CD14-positive monocyte (primary cell): Measurements from ENCODE around the gene TXN2. TPM values are rescaled to one million over a fixed set of nuclear protein-coding genes. Genes with fewer than 3 reads are reported as not detected.
A peak's percentile ranks its signal among the peaks of the same experiment; 100 is the strongest.

Experiments used
- DNase-seq, 3 donors: peaks; one replicate each; pipeline ENCODE4 v3.0.0-alpha.2; 2011 to 2022
- H2AFZ ChIP-seq: 2 replicates; pipeline ENCODE4 v1.6.0; 2012; ENCODE audit warnings: mild to moderate bottlenecking, low read depth, low read length, inconsistent platforms; ENCODE audit not compliant: insufficient read depth, poor library complexity, severe bottlenecking
- H3K27ac ChIP-seq, 2 donors: 1 replicate in 1 of 2; 2 replicates in 1 of 2; pipeline ENCODE4 v1.5.1; 2012 to 2013; ENCODE audit warnings: low read length in 2 of 2, control low read depth in 1 of 2, inconsistent platforms in 1 of 2, low read depth in 1 of 2, mild to moderate bottlenecking in 1 of 2
- H3K27me3 ChIP-seq, 2 donors: one replicate each; pipeline versions ENCODE4 v1.6.0 to v1.6.1; 2011 to 2013; ENCODE audit warnings: low read length in 2 of 2; ENCODE audit not compliant: control insufficient read depth in 2 of 2, insufficient read depth in 2 of 2
- H3K36me3 ChIP-seq, 2 donors: replicated peaks in 1 of 2; 1 replicate in 1 of 2; 2 replicates in 1 of 2; pipeline versions ENCODE4 v1.5.1 to v1.6.1; 2012 to 2013; ENCODE audit warnings: low read length in 2 of 2, control low read depth in 1 of 2, inconsistent platforms in 1 of 2, mild to moderate bottlenecking in 1 of 2; ENCODE audit not compliant: insufficient read depth in 2 of 2, control insufficient read depth in 1 of 2
- H3K4me1 ChIP-seq, 2 donors: 1 replicate in 1 of 2; 2 replicates in 1 of 2; pipeline versions ENCODE4 v1.5.1 to v1.6.1; 2012 to 2013; ENCODE audit warnings: low read length in 2 of 2, control low read depth in 1 of 2, inconsistent platforms in 1 of 2, mild to moderate bottlenecking in 1 of 2, moderate library complexity in 1 of 2; ENCODE audit not compliant: insufficient read depth in 2 of 2, control insufficient read depth in 1 of 2
- H3K4me2 ChIP-seq: replicated peaks from 2 replicates; pipeline ENCODE3; 2012; ENCODE audit warnings: low read length, moderate library complexity, mild to moderate bottlenecking; ENCODE audit not compliant: poor library complexity, severe bottlenecking; ENCODE audit errors: extremely low read depth
- H3K4me3 ChIP-seq, 3 experiments: fragments of 200-600 bp in 1 of 3; sonication (generic) in 1 of 3; replicated peaks in 1 of 3; 1 replicate in 2 of 3; 2 replicates in 1 of 3; pipeline ENCODE4 v1.5.1; 2011 to 2013; ENCODE audit warnings: low read length in 3 of 3, mild to moderate bottlenecking in 3 of 3, control low read depth in 2 of 3, low read depth in 2 of 3, inconsistent platforms in 1 of 3, moderate library complexity in 1 of 3
- H3K79me2 ChIP-seq: 2 replicates; pipeline ENCODE4 v1.6.0; 2012; ENCODE audit warnings: mild to moderate bottlenecking, control low read depth, inconsistent platforms, low read length, moderate library complexity; ENCODE audit not compliant: insufficient read depth
- H3K9ac ChIP-seq: 2 replicates; pipeline ENCODE4 v1.6.0; 2017; ENCODE audit warnings: low read length, mild to moderate bottlenecking; ENCODE audit not compliant: insufficient read depth, poor library complexity, severe bottlenecking
- H3K9me3 ChIP-seq, 2 donors: replicated peaks in 1 of 2; 1 replicate in 1 of 2; 2 replicates in 1 of 2; pipeline versions ENCODE4 v1.5.1 to v1.6.1; 2012 to 2013; ENCODE audit warnings: low read length in 2 of 2, control low read depth in 1 of 2; ENCODE audit not compliant: control insufficient read depth in 1 of 2, insufficient read depth in 1 of 2
- H4K20me1 ChIP-seq: 2 replicates; pipeline ENCODE4 v1.6.0; 2012; ENCODE audit warnings: mild to moderate bottlenecking, low read length, control low read depth, moderate library complexity; ENCODE audit not compliant: insufficient read depth
- H3K27ac Mint-ChIP-seq, 7 donors: one replicate each; pipeline ENCODE4 v1.8.0; 2020; ENCODE audit warnings: mild to moderate bottlenecking in 7 of 7, mixed read lengths in 7 of 7, moderate library complexity in 6 of 7, inconsistent platforms in 2 of 7
- H3K27me3 Mint-ChIP-seq, 3 donors: one replicate each; pipeline ENCODE4 v1.8.0; 2021 to 2022; ENCODE audit warnings: low read depth in 3 of 3, mild to moderate bottlenecking in 3 of 3, mixed read lengths in 3 of 3, moderate library complexity in 3 of 3, inconsistent platforms in 1 of 3
- H3K36me3 Mint-ChIP-seq, 2 donors: one replicate each; pipeline ENCODE4 v1.8.0; 2020; ENCODE audit warnings: mixed read lengths in 2 of 2, inconsistent platforms in 1 of 2, mild to moderate bottlenecking in 1 of 2
- H3K4me1 Mint-ChIP-seq: one replicate; pipeline ENCODE4 v1.8.0; 2020; ENCODE audit warnings: mild to moderate bottlenecking, mixed read lengths
- H3K4me3 Mint-ChIP-seq, 2 donors: one replicate each; pipeline ENCODE4 v1.8.0; 2020; ENCODE audit warnings: mild to moderate bottlenecking in 2 of 2, mixed read lengths in 2 of 2, moderate library complexity in 1 of 2
- H3K9me3 Mint-ChIP-seq, 7 donors: one replicate each; pipeline ENCODE4 v1.8.0; 2020 to 2022; ENCODE audit warnings: mixed read lengths in 7 of 7, mild to moderate bottlenecking in 6 of 7, moderate library complexity in 6 of 7, inconsistent platforms in 2 of 7
- CTCF ChIP-seq: fragments of 200-600 bp; IDR thresholded peaks from one replicate; pipeline ENCODE4 v1.8.0; 2022; ENCODE audit warnings: antibody characterized with exemption, mild to moderate bottlenecking
- WGBS: methylation state at CpG from one replicate; pipeline ENCODE4 v1.1.5; 2013; ENCODE audit warnings: missing lambda C conversion rate; ENCODE audit not compliant: insufficient coverage; 5-methylcytosine and 5-hydroxymethylcytosine counted together
- intact Hi-C, 2 donors: fragments of 100-400 bp; cut with micrococcal nuclease; formaldehyde crosslinking; loops; one replicate each; pipeline versions ENCODE4 v1.15.0 to v1.15.1; 2023
- polyA plus RNA-seq, 3 donors: library from polyadenylated mRNA; depleted of rRNA in 1 of 3; unstranded in 2 of 3; stranded (reverse) in 1 of 3; fragments of 300-500 nt in 2 of 3; fragments of >200 nt in 1 of 3; fragmentation: Illumina TruSeq in 2 of 3; gene quantifications; 1 replicate in 2 of 3; 2 replicates in 1 of 3; pipeline ENCODE4 v1.2.3, GENCODE V29; 2012 to 2021

The TXN2 gene
- polyA plus RNA-seq, 3 donors: 79.8 to 141 (median 140) TPM

GRCh38 chr22:36480941-36481392, 473 bp downstream of the TXN2 start:
- Histone ChIP-seq H3K27ac (peak overlapping the region; percentile 94 to 96), H3K9me3 (no peaks in the 10 kb centered on the region), H3K9ac (peak overlapping the region; percentile 88), H3K36me3 (peaks cover 27 to 44% of the 10 kb centered on the region in 2 donors), H3K4me2 (peak overlapping the region; percentile 68), H3K4me1 (peaks cover 14 to 20% of the 10 kb centered on the region in 2 donors), H3K79me2 (peaks cover 35% of the 10 kb centered on the region), H3K4me3 (peak overlapping the region; percentile 79 to 88 (median 84)), H4K20me1 (no peaks in the 10 kb centered on the region), H3K27me3 (no peaks in the 10 kb centered on the region), H2AFZ (peak overlapping the region; percentile 89)
- no peak for TF ChIP-seq CTCF
- peaks cover 0 to 3% (median 0%) of the 10 kb centered on the region in 3 donors for H3K27me3 Mint-ChIP-seq
- intact Hi-C loops: loop anchor here in 1 of 2 donors (1.0 kb wide), 1 partner anchor 48 kb away; the partner anchor contains the start of gene EIF3D
- no peaks in the 10 kb centered on the region for H3K9me3 Mint-ChIP-seq
- 9% methylated on average over 7 of the region's 9 CpGs for WGBS
- H3K27ac Mint-ChIP-seq: peak overlapping the region; percentile 98 to 100 (median 99)
- peaks cover 35 to 44% of the 10 kb centered on the region in 2 donors for H3K36me3 Mint-ChIP-seq
- H3K4me1 Mint-ChIP-seq: peaks cover 10% of the 10 kb centered on the region
- DNase-seq: peak in 1 of 3 donors; percentile 64
- peak overlapping the region; percentile 87 to 93 for H3K4me3 Mint-ChIP-seq

GRCh38 chr22:36478966-36479365, 2.5 kb downstream of the TXN2 start:
- Histone ChIP-seq H3K4me3 (no peak overlapping the region), H3K27me3 (no peaks in the 10 kb centered on the region), H3K4me1 (peaks cover 18 to 23% of the 10 kb centered on the region in 2 donors), H3K9ac (no peak overlapping the region), H4K20me1 (peaks cover 12% of the 10 kb centered on the region), H2AFZ (no peak overlapping the region), H3K27ac (no peak overlapping the region), H3K4me2 (no peak overlapping the region), H3K9me3 (no peaks in the 10 kb centered on the region), H3K79me2 (peaks cover 50% of the 10 kb centered on the region), H3K36me3 (peaks cover 46 to 64% of the 10 kb centered on the region in 2 donors)
- intact Hi-C loops: loop anchor here in 1 of 2 donors (10.0 kb wide), 1 partner anchor 94 kb away; the partner anchor contains the start of gene MYH9
- 100% methylated on average over 1 of the region's 4 CpGs for WGBS
- TF ChIP-seq CTCF: no peak
- H3K36me3 Mint-ChIP-seq: peaks cover 54 to 64% of the 10 kb centered on the region in 2 donors
- peaks cover 0 to under 1% (median 0%) of the 10 kb centered on the region in 3 donors for H3K27me3 Mint-ChIP-seq
- peaks cover 16% of the 10 kb centered on the region for H3K4me1 Mint-ChIP-seq
- H3K4me3 Mint-ChIP-seq: no peak overlapping the region
- no peak overlapping the region for H3K27ac Mint-ChIP-seq
- no peaks in the 10 kb centered on the region for H3K9me3 Mint-ChIP-seq
- no peak for DNase-seq
